Adrenal gland (tissue), 5 donors: ENCODE measurements around the gene ADGRG4.

ENCODE experiments used
- CTCF ChIP-seq, 6 experiments: fragments of 450-650 bp in 4 of 6; fragments of 200-600 bp in 2 of 6; sonication (generic) in 1 of 6; IDR thresholded peaks; 1 replicate in 5 of 6; 2 replicates in 1 of 6; pipeline versions ENCODE4 v1.5.1 to v1.8.0; 2016 to 2021; ENCODE audit warnings: antibody characterized with exemption in 6 of 6, mild to moderate bottlenecking in 2 of 6, moderate library complexity in 1 of 6
- POLR2A ChIP-seq, 2 donors: fragments of 450-650 bp; IDR thresholded peaks; one replicate each; pipeline ENCODE4 v1.6.1; 2017; ENCODE audit warnings: antibody characterized with exemption in 2 of 2, mild to moderate bottlenecking in 2 of 2, moderate library complexity in 1 of 2
- donor health status: DM: no; HTN: no; CAD: no.

GRCh38 chrX:136354201-136354600 lies 53.4 kb downstream of the ADGRG4 start:
- TF ChIP-seq CTCF (IDR thresholded peaks at IDR 0.05), result no peak
- TF ChIP-seq POLR2A (IDR thresholded peaks at IDR 0.05), result no peak
